ENCODE data around the gene ZFYVE1. TPM values are rescaled to one million over a fixed set of nuclear protein-coding genes. Genes with fewer than 3 reads are reported as not detected.
A peak's percentile ranks its signal among the peaks of the same experiment; 100 is the strongest.

The ZFYVE1 gene
- total RNA-seq, 2 experiments from 2014 or later = 17.8 to 18.4 TPM

GRCh38 chr14:72925171-72925759, 101.6 kb downstream of the ZFYVE1 start:
- ChIA-PET POLR2A (interaction anchor here (0.6 to 2.1 kb wide), 5 partner anchors 8 to 442 kb away, joined by 3 to 8 read pairs (median 4); partner anchors contain the start of gene RBM25), CTCF (interaction anchor here (1.0 kb wide), 2 partner anchors 23 to 448 kb away, joined by 3 to 4 read pairs; no protein-coding TSS in a partner anchor)
- Mint-ChIP-seq H3K27ac (no peak overlapping the region), H3K4me1 (peaks cover 9% of the 10 kb centered on the region), H3K27me3 (peaks cover 26% of the 10 kb centered on the region), H3K4me3 (peak overlapping the region; percentile 96), H3K36me3 (ENCODE audit: low read depth) (no peaks in the 10 kb centered on the region), H3K9me3 (no peaks in the 10 kb centered on the region)
- DNase-seq = no peak

- Mint-ChIP-seq H3K27me3 (peaks cover 34% of the 10 kb centered on the region), H3K4me3 (no peak overlapping the region), H3K4me1 (peaks cover 9% of the 10 kb centered on the region), H3K27ac (no peak overlapping the region), H3K36me3 (ENCODE audit: low read depth) (no peaks in the 10 kb centered on the region), H3K9me3 (no peaks in the 10 kb centered on the region)
- DNase-seq = no peak
- ChIA-PET CTCF (interaction anchor here (1.0 kb wide), 1 partner anchor 24 kb away, joined by 4 read pairs; no protein-coding TSS in a partner anchor), POLR2A (no interaction called here)
Observed at GRCh38 chr14:72924337-72924736, 102.6 kb downstream of the ZFYVE1 start.

- Mint-ChIP-seq H3K4me1 (peaks cover 5% of the 10 kb centered on the region), H3K9me3 (no peaks in the 10 kb centered on the region), H3K36me3 (ENCODE audit: low read depth) (no peaks in the 10 kb centered on the region), H3K27ac (no peak overlapping the region), H3K27me3 (peaks cover 51% of the 10 kb centered on the region), H3K4me3 (no peak overlapping the region)
- no peak for DNase-seq
- POLR2A ChIA-PET = interaction anchor here (1.1 kb wide), 1 partner anchor 22 kb away, joined by 3 read pairs; no protein-coding TSS in a partner anchor
- CTCF ChIA-PET = interaction anchor here (0.6 kb wide), 1 partner anchor 494 kb away, joined by 3 read pairs; no protein-coding TSS in a partner anchor
Observed at GRCh38 chr14:72921396-72921795, 105.5 kb downstream of the ZFYVE1 start.

- peaks cover 50% of the 10 kb centered on the region for H3K27me3 Mint-ChIP-seq
Observed at GRCh38 chr14:72920008-72920407, 106.9 kb downstream of the ZFYVE1 start.

More at GRCh38 chr14:72920008-72920407, 106.9 kb downstream of the ZFYVE1 start:
- Mint-ChIP-seq H3K9me3 (no peaks in the 10 kb centered on the region), H3K4me1 (no peaks in the 10 kb centered on the region), H3K4me3 (no peak overlapping the region), H3K36me3 (ENCODE audit: low read depth) (no peaks in the 10 kb centered on the region), H3K27ac (no peak overlapping the region)
- CTCF ChIA-PET = no interaction called here
- DNase-seq = no peak
- POLR2A ChIA-PET = interaction anchor here (0.7 kb wide), 1 partner anchor 11 kb away, joined by 3 read pairs; no protein-coding TSS in a partner anchor

Other genes with a start within 250 kb of the ZFYVE1 start
- 10 to 100 TPM; 14.9 to 15.4 TPM for gene DPF3, start 133.0 kb downstream of the ZFYVE1 start, total RNA-seq
- 10 to 100 TPM; 13.6 to 15.6 TPM for gene DCAF4, start 100.6 kb downstream of the ZFYVE1 start, total RNA-seq
- gene RBM25, start 31.4 kb upstream of the ZFYVE1 start, total RNA-seq = 10 to 100 TPM; 86.9 TPM
- gene PSEN1, start 109.4 kb upstream of the ZFYVE1 start, total RNA-seq = 10 to 100 TPM; 41.8 to 44.5 TPM
- 1 to 10 TPM; 1.4 to 1.6 TPM for gene PAPLN, start 210.4 kb upstream of the ZFYVE1 start, total RNA-seq

All from activated CD4-positive, alpha-beta memory T cell treated with anti-CD3 and anti-CD28 coated beads, Interleukin-2, amount 10 ng/mL, durations not matched to agents 7 days and 5 days (primary cell).